Measurements from ENCODE around the gene SLC49A4.

SLC49A4 gene

GRCh38 chr3:122859021-122859805, 64.3 kb downstream of the SLC49A4 start:
- ChIA-PET CTCF (interaction anchor here (0.9 kb wide), 1 partner anchor 8 kb away, joined by 3 read pairs; no protein-coding TSS in a partner anchor), POLR2A (no interaction called here)
- DNase-seq (ENCODE audit: extremely low spot score): no peak
- no peak for TF ChIP-seq CTCF (IDR thresholded peaks at IDR 0.05; ENCODE audit: control extremely low read depth, extremely low read depth, low read depth, missing control alignments)

DNA sequence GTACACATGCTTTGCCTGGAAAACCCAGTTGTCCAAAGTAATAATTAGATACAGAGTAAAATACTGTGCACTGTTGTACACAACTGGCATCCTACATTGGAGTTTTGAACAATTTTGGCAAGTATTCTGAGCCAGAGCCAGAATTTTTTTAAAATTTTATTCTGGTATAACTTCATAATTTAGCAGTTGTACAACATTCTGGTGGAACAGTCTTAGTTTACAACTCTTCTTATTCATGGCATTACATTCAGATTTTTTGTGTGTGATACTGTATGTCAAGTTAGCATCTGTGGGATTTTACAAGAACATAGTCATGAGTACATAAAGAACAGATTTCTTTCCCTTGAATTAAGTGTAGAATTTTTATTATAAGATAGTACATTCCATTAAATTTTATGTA, 67.5 kb downstream of the SLC49A4 start:
- TF ChIP-seq CTCF (IDR thresholded peaks at IDR 0.05; ENCODE audit: control extremely low read depth, extremely low read depth, low read depth, missing control alignments): no peak
- CTCF ChIA-PET: interaction anchor here (1.6 kb wide), 1 partner anchor 18 kb away, joined by 3 read pairs; no protein-coding TSS in a partner anchor
- DNase-seq (ENCODE audit: extremely low spot score): no peak

DNA sequence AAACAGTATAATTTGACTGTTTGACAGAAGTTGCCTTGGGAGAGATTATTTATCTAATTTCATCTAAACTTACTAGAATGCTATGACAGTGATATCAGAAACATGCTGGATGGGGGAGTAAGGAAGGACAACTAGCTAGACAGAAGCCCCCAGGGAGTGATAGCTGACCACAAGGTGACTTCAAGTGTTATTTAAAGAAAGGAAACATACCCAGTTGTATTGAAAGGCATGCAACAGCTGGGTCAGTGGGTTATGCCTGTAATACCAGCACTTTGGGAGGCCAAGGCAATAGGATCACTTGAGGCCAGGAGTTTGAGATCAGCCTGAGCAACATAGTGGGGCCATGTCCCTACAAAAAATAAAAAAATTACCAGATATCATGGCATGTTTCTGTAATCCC, 69.6 kb downstream of the SLC49A4 start:
- no peak for TF ChIP-seq CTCF (IDR thresholded peaks at IDR 0.05; ENCODE audit: control extremely low read depth, extremely low read depth, low read depth, missing control alignments)
- CTCF ChIA-PET: no interaction called here
- DNase-seq (ENCODE audit: extremely low spot score): no peak
- POLR2A ChIA-PET: no interaction called here

More for the DNA sequence above, 67.5 kb downstream of the SLC49A4 start:
- POLR2A ChIA-PET: no interaction called here

DNA sequence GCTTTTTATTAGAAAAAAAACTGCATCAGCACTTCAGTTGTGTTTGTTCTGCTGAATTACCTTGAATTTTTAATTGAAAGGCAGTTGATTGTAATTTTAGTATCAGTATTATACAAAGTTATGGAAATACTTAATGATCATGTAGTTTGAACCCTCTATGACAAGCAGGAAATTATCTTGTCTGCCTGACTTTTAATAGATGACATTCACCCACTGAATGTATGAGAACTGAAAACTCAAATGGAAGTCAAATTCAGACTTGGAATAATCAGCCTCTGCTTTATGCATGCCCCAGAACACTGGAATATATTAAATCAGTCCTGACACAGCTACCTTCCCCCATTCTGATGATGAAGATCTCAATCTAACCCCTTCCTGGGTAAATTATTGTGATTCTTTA, 73.5 kb downstream of the SLC49A4 start:
- DNase-seq (ENCODE audit: extremely low spot score): no peak
- TF ChIP-seq CTCF (IDR thresholded peaks at IDR 0.05; ENCODE audit: control extremely low read depth, extremely low read depth, low read depth, missing control alignments): no peak
- CTCF ChIA-PET: interaction anchor here (1.5 kb wide), 1 partner anchor 12 kb away, joined by 3 read pairs; no protein-coding TSS in a partner anchor
- POLR2A ChIA-PET: no interaction called here

DNA sequence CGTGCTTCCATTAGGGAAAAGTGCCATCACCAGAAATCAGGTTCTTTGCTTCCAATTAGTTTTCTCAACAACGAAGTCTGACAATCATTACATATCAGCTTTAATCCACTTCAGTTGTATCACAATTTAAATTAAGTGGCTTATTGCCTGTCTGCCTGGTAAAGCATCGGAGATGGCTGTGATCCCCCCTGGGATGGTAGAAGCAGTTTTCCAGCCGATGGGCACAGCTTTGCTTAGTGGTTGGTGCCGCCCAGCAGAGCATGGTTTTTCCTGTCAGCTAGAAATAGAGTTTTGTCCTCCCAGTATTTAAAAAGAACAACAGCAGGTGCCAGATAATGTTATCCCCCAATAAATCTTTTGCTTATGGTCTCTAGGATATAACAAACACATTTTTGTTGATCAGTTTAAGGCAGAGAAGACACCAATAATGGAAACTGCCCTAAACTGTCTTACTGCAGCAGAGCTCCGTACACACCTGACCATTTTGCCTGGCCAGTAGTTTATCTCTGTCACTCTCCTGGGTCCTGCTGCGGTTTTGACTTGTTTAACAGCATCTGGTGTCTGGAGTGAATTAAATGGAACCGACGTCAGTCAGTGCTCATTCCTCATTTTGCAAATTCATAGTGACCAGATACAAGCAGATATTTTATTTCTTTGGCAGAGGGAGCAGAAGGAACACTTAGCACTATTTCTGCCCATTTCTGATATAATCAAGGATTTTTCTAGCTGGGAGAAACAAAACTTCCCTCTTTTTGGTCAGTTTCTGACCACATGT, 79.1 kb downstream of the SLC49A4 start:
- no peak for DNase-seq (ENCODE audit: extremely low spot score)
- CTCF ChIA-PET: no interaction called here
- no peak for TF ChIP-seq CTCF (IDR thresholded peaks at IDR 0.05; ENCODE audit: control extremely low read depth, extremely low read depth, low read depth, missing control alignments)
- POLR2A ChIA-PET: no interaction called here

GRCh38 chr3:122875547-122876127, 80.8 kb downstream of the SLC49A4 start:
- TF ChIP-seq CTCF (IDR thresholded peaks at IDR 0.05; ENCODE audit: control extremely low read depth, extremely low read depth, low read depth, missing control alignments): no peak
- ChIA-PET CTCF (no interaction called here), POLR2A (no interaction called here)
- no peak for DNase-seq (ENCODE audit: extremely low spot score)
